Activated CD8-positive, alpha-beta memory T cell treated with anti-CD3 and anti-CD28 coated beads for 48 hours (primary cell): Measurements from ENCODE around the gene UPP1.
A peak's percentile ranks its signal among the peaks of the same experiment; 100 is the strongest.
"Not testable (repeated sequence)": the region's sequence is repeated elsewhere in the genome, so short reads cannot be mapped to it uniquely, and the experiment has no call there.

ENCODE experiments used
- DNase-seq, 3 experiments: peaks; one replicate each; pipeline ENCODE4 v3.0.0-alpha.2; 2020; ENCODE audit warnings: low read depth in 2 of 3, low spot score in 2 of 3

UPP1 gene

GRCh38 chr7:48089046-48090003 is at the start of gene UPP1:
Gene UPP1, plus strand, starts transcription at chr7:48089265. Its CDS starts 5,519 bp downstream, at chr7:48094784.
- DNase-seq, result peak in 1 of 3 experiments; percentile 87

- DNase-seq, result no peak
Measured at GRCh38 chr7:48040944-48041652, 48.0 kb upstream of the UPP1 start.

GRCh38 chr7:48041653-48041970 is 47.5 kb upstream of the UPP1 start:
- DNase-seq, result no peak

- no peak for DNase-seq
Measured at GRCh38 chr7:48042216-48042615, 46.8 kb upstream of the UPP1 start.

GRCh38 chr7:48042636-48043035 is 46.4 kb upstream of the UPP1 start:
- no peak for DNase-seq

GRCh38 chr7:48045195-48045765 is 43.8 kb upstream of the UPP1 start:
- no peak for DNase-seq

GRCh38 chr7:48046458-48046857 is 42.6 kb upstream of the UPP1 start:
- no peak for DNase-seq

GRCh38 chr7:48048113-48048512 is 41.0 kb upstream of the UPP1 start:
- no peak for DNase-seq

GRCh38 chr7:48049850-48050249 is 39.2 kb upstream of the UPP1 start:
- DNase-seq, result no peak

- DNase-seq, result no peak
Measured at GRCh38 chr7:48052748-48053147, 36.3 kb upstream of the UPP1 start.

GRCh38 chr7:48053736-48054135 is 35.3 kb upstream of the UPP1 start:
- no peak for DNase-seq

GRCh38 chr7:48058990-48059389 is 30.1 kb upstream of the UPP1 start:
- no peak for DNase-seq

- no peak for DNase-seq
Measured at GRCh38 chr7:48059706-48060105, 29.4 kb upstream of the UPP1 start.

- DNase-seq, result no peak
Measured at GRCh38 chr7:48063985-48064384, 25.1 kb upstream of the UPP1 start.

- no peak for DNase-seq
Measured at GRCh38 chr7:48067475-48067874, 21.6 kb upstream of the UPP1 start.

GRCh38 chr7:48074204-48074654 is 14.8 kb upstream of the UPP1 start:
- no peak for DNase-seq

GRCh38 chr7:48077423-48077822 is 11.6 kb upstream of the UPP1 start:
- no peak for DNase-seq

GRCh38 chr7:48078470-48078869 is 10.6 kb upstream of the UPP1 start:
- DNase-seq, result no peak

GRCh38 chr7:48082378-48082777 is 6.7 kb upstream of the UPP1 start:
- DNase-seq, result not testable (repeated sequence)

- no peak for DNase-seq
Measured at GRCh38 chr7:48083114-48083830, 5.8 kb upstream of the UPP1 start.

- peak in 2 of 3 experiments; percentile 43 to 47 for DNase-seq
Measured at GRCh38 chr7:48084727-48085432, 4.2 kb upstream of the UPP1 start.
